Osteoblast (primary cell): ENCODE data around the gene CPA1. TPM values are rescaled to one million over a fixed set of nuclear protein-coding genes. Genes with fewer than 3 reads are reported as not detected.
"Not testable (repeated sequence)": the region's sequence is repeated elsewhere in the genome, so short reads cannot be mapped to it uniquely, and the experiment has no call there.

Experiments used
- DNase-seq: peaks from one replicate; pipeline ENCODE4 v3.0.0; 2011; ENCODE audit warnings: low spot score, mixed read lengths; ENCODE audit not compliant: insufficient read length; ENCODE audit errors: missing footprints
- H2AFZ ChIP-seq: 2 replicates; pipeline ENCODE4 v1.6.0; 2011; ENCODE audit warnings: mild to moderate bottlenecking, low read length
- H3K27ac ChIP-seq: 2 replicates; pipeline ENCODE4 v1.5.1; 2011; ENCODE audit warnings: mild to moderate bottlenecking, low read depth, low read length, moderate library complexity
- H3K27me3 ChIP-seq: 2 replicates; pipeline ENCODE4 v1.6.0; 2012; ENCODE audit warnings: mild to moderate bottlenecking, control low read depth, inconsistent platforms, low read length, moderate library complexity; ENCODE audit not compliant: insufficient read depth
- H3K36me3 ChIP-seq: 2 replicates; pipeline ENCODE4 v1.5.1; 2011; ENCODE audit warnings: mild to moderate bottlenecking, low read length, control low read depth, moderate library complexity; ENCODE audit not compliant: insufficient read depth
- H3K4me1 ChIP-seq: 2 replicates; pipeline ENCODE4 v1.5.1; 2011; ENCODE audit warnings: mild to moderate bottlenecking, low read length, control low read depth, moderate library complexity; ENCODE audit not compliant: insufficient read depth
- H3K4me2 ChIP-seq: 2 replicates; pipeline ENCODE4 v1.6.0; 2011; ENCODE audit warnings: mild to moderate bottlenecking, low read length; ENCODE audit not compliant: insufficient read depth
- H3K4me3 ChIP-seq: fragments of 200-600 bp; sonication (generic); 3 replicates; pipeline ENCODE4 v1.5.1; 2012; ENCODE audit warnings: mild to moderate bottlenecking, low read length, inconsistent platforms; ENCODE audit not compliant: insufficient read depth
- H3K79me2 ChIP-seq: 2 replicates; pipeline ENCODE4 v1.6.0; 2012; ENCODE audit warnings: mild to moderate bottlenecking, low read length, control low read depth, inconsistent platforms; ENCODE audit not compliant: insufficient read depth
- H3K9me3 ChIP-seq: 2 replicates; pipeline ENCODE4 v1.5.1; 2011; ENCODE audit warnings: low read depth, low read length, control low read depth
- H4K20me1 ChIP-seq: 2 replicates; pipeline ENCODE4 v1.6.0; 2012; ENCODE audit warnings: mild to moderate bottlenecking, low read length, control low read depth; ENCODE audit not compliant: insufficient read depth
- total RNA-seq: library from RNA; depleted of rRNA; stranded (reverse); fragments of >200 nt; gene quantifications from 2 replicates; pipeline ENCODE4 v1.2.3, GENCODE V29; 2012
- TF ChIP-seq, protein P1 (sequence below): IDR thresholded peaks from 2 replicates; pipeline ENCODE4 v1.5.1; 2011; ENCODE audit warnings: mild to moderate bottlenecking, low read depth, low read length, moderate library complexity; ENCODE audit errors: extremely low read depth

The CPA1 gene
- total RNA-seq, 1 donor: 1.1 TPM

GRCh38 chr7:130369831-130370550, 10.3 kb upstream of the CPA1 start:
- peaks cover 70% of the 10 kb centered on the region for H3K4me1 ChIP-seq
- TF ChIP-seq, protein P1, sequence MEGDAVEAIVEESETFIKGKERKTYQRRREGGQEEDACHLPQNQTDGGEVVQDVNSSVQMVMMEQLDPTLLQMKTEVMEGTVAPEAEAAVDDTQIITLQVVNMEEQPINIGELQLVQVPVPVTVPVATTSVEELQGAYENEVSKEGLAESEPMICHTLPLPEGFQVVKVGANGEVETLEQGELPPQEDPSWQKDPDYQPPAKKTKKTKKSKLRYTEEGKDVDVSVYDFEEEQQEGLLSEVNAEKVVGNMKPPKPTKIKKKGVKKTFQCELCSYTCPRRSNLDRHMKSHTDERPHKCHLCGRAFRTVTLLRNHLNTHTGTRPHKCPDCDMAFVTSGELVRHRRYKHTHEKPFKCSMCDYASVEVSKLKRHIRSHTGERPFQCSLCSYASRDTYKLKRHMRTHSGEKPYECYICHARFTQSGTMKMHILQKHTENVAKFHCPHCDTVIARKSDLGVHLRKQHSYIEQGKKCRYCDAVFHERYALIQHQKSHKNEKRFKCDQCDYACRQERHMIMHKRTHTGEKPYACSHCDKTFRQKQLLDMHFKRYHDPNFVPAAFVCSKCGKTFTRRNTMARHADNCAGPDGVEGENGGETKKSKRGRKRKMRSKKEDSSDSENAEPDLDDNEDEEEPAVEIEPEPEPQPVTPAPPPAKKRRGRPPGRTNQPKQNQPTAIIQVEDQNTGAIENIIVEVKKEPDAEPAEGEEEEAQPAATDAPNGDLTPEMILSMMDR: no peak
- H4K20me1 ChIP-seq: no peaks in the 10 kb centered on the region
- H3K4me3 ChIP-seq: no peak overlapping the region
- H3K36me3 ChIP-seq: no peaks in the 10 kb centered on the region
- peak; percentile 22 for DNase-seq
- no peaks in the 10 kb centered on the region for H3K9me3 ChIP-seq
- H3K27ac ChIP-seq: peak overlapping the region; percentile 80
- H3K79me2 ChIP-seq: no peaks in the 10 kb centered on the region
- peak overlapping the region; percentile 39 for H2AFZ ChIP-seq
- H3K27me3 ChIP-seq: no peaks in the 10 kb centered on the region
- H3K4me2 ChIP-seq: peak overlapping the region; percentile 64

DNA sequence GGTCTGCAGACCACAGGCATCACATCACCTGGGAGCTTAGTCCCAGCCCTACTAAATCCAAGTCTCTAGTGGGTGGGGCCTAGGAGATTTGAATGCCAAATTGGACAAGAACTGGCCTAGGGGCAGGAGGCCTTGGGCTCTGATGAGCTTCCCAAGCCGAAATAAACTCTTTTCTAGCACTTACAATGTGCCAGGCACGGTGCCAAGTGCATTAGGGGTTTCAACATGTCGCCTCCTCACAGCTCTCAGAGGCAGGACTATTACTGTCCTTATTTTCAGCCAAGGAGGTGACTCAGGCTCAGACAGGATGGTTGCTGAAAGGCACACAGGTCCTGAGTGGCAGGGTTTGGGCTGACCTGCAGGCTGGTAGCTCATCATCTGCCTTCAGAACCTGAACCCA, 9.2 kb upstream of the CPA1 start:
- Histone ChIP-seq H3K4me2 (no peak overlapping the region), H2AFZ (peak overlapping the region; percentile 5), H3K27ac (no peak overlapping the region), H4K20me1 (no peaks in the 10 kb centered on the region), H3K79me2 (no peaks in the 10 kb centered on the region), H3K4me3 (no peak overlapping the region), H3K9me3 (no peaks in the 10 kb centered on the region), H3K27me3 (no peaks in the 10 kb centered on the region), H3K36me3 (no peaks in the 10 kb centered on the region), H3K4me1 (peaks cover 62% of the 10 kb centered on the region)
- peak; percentile 46 for DNase-seq
- TF ChIP-seq, protein P1: no peak

GRCh38 chr7:130372402-130373165, 7.7 kb upstream of the CPA1 start:
- Histone ChIP-seq H3K9me3 (no peaks in the 10 kb centered on the region), H3K4me1 (peaks cover 51% of the 10 kb centered on the region), H2AFZ (peak overlapping the region; percentile 54), H3K4me3 (no peak overlapping the region), H3K27me3 (no peaks in the 10 kb centered on the region), H3K79me2 (no peaks in the 10 kb centered on the region), H3K36me3 (no peaks in the 10 kb centered on the region), H3K4me2 (peak overlapping the region; percentile 61), H4K20me1 (no peaks in the 10 kb centered on the region), H3K27ac (peak overlapping the region; percentile 99)
- TF ChIP-seq, protein P1: no peak
- DNase-seq: no peak

DNA sequence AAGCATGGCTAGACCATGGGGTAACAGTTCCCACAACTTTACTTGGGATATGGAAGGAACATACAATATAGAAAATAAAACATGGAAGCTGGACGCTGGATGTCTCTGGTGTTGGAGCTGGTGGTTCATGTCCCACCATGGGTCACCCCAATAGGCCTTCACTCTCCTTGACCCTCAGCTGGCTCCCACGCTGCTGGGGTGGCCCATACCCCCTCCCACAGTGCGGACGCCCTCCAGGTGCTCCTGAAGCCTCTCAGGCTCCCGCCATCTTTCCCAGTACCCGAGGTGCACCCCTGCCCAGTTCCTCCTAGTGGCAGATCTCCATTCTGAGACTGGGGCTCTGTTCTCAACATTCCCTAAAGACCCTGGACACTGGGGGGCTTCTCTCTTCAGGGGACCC, 5.8 kb upstream of the CPA1 start:
- Histone ChIP-seq H3K4me3 (no peak overlapping the region), H3K36me3 (no peaks in the 10 kb centered on the region), H3K9me3 (no peaks in the 10 kb centered on the region), H2AFZ (peak overlapping the region; percentile 93), H3K79me2 (no peaks in the 10 kb centered on the region), H4K20me1 (no peaks in the 10 kb centered on the region), H3K4me2 (no peak overlapping the region), H3K27ac (peak overlapping the region; percentile 99), H3K27me3 (no peaks in the 10 kb centered on the region), H3K4me1 (peaks cover 41% of the 10 kb centered on the region)
- TF ChIP-seq, protein P1: no peak
- DNase-seq: peak; percentile 45

DNA sequence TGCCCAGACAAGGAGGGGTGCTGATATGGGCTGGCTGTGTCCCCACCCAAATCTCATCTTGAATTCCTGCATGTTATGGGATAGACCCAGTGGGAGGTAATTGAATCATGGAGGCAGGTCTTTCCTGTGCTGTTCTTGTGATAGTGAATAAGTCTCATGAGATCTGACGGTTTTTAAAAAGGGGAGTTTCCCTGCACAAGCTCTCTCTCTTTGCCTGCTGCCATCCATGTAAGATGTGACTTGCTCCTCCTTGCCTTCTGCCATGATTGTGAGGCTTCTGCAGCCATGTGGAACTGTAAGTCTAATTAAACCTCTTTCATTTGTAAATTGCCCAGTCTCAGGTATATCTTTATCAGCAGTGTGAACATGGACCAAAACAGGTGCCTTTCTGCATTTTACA, 3.8 kb upstream of the CPA1 start:
- not testable (repeated sequence) for H3K9me3 ChIP-seq, H3K79me2 ChIP-seq, H4K20me1 ChIP-seq, DNase-seq, H3K27me3 ChIP-seq, H3K27ac ChIP-seq, H3K4me3 ChIP-seq, H2AFZ ChIP-seq, H3K36me3 ChIP-seq, H3K4me2 ChIP-seq
- H3K4me1 ChIP-seq: peaks cover 23% of the 10 kb centered on the region
